ENCODE results near the gene ABHD15.

DNA sequence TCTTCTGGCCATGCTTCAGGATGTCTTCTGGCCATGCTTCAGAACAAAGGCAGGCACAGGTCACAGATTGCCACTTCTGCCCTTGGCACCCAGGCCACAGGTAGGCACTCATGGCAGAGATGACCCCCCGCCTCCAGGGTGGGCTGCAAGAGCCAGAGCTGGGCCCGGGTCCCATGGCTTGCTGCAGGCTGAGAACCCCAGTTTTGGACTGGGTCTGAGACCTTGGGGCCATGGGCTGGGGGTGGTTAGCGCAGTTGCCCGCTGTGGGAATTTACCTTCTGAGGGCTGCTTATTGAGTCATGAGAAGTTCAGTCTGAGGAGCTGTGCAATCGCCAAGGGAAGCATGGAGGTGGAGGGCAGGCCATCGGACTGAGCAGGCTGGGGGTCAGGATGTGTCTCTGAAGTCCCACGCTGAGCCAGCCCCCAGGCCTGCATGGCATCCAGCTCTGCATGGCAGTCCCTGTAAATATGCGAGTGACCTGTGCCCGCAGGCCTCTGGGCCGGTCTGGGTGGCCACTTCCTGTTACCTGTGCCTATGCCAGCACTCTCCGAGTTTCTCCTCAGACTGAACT is 27.8 kb upstream of the ABHD15 start:
- TF ChIP-seq, protein P1, sequence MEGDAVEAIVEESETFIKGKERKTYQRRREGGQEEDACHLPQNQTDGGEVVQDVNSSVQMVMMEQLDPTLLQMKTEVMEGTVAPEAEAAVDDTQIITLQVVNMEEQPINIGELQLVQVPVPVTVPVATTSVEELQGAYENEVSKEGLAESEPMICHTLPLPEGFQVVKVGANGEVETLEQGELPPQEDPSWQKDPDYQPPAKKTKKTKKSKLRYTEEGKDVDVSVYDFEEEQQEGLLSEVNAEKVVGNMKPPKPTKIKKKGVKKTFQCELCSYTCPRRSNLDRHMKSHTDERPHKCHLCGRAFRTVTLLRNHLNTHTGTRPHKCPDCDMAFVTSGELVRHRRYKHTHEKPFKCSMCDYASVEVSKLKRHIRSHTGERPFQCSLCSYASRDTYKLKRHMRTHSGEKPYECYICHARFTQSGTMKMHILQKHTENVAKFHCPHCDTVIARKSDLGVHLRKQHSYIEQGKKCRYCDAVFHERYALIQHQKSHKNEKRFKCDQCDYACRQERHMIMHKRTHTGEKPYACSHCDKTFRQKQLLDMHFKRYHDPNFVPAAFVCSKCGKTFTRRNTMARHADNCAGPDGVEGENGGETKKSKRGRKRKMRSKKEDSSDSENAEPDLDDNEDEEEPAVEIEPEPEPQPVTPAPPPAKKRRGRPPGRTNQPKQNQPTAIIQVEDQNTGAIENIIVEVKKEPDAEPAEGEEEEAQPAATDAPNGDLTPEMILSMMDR (IDR thresholded peaks at IDR 0.05; ENCODE audit: low read depth, low read length, poor library complexity, severe bottlenecking), result no peak
- no peak for TF ChIP-seq EZH2phosphoT487 (IDR thresholded peaks at IDR 0.05; ENCODE audit: borderline replicate concordance, low read length)

Data from DOHH2 (cell line).